Left lung (tissue), 10 donors: ENCODE data around the gene QSER1. TPM values are rescaled to one million over a fixed set of nuclear protein-coding genes. Genes with fewer than 3 reads are reported as not detected.

Source experiments
- ATAC-seq: fragments of 200-7000 bp; cut with Tn5 transposase; one replicate; pipeline ENCODE4 v1.9.1; 2020; ENCODE audit warnings: moderate library complexity
- DNase-seq, 4 donors: peaks; one replicate each; pipeline ENCODE4 v3.0.0-alpha.2; 2013 to 2020
- H3K27ac ChIP-seq, 2 donors: fragments of 200-600 bp; sonication (generic) in 1 of 2; one replicate each; pipeline versions ENCODE4 v1.5.0 to v1.8.0; 2020 to 2021
- H3K27me3 ChIP-seq, 2 donors: fragments of 200-600 bp; sonication (generic) in 1 of 2; one replicate each; pipeline versions ENCODE4 v1.5.0 to v1.8.0; 2020 to 2021
- H3K36me3 ChIP-seq, 2 donors: fragments of 200-600 bp; sonication (generic) in 1 of 2; one replicate each; pipeline versions ENCODE4 v1.5.0 to v1.8.0; 2020 to 2021
- H3K4me1 ChIP-seq, 2 donors: fragments of 200-600 bp; one replicate each; pipeline ENCODE4 v1.8.0; 2021
- H3K4me3 ChIP-seq, 2 donors: fragments of 200-600 bp; sonication (generic) in 1 of 2; one replicate each; pipeline versions ENCODE4 v1.5.0 to v1.8.0; 2020 to 2021; ENCODE audit warnings: mild to moderate bottlenecking in 1 of 2
- H3K9me3 ChIP-seq, 2 donors: fragments of 200-600 bp; sonication (generic) in 1 of 2; one replicate each; pipeline versions ENCODE4 v1.5.0 to v1.8.0; 2020 to 2021
- intact Hi-C, 2 donors: fragments of 100-400 bp; cut with DNase I; formaldehyde crosslinking; loops; one replicate each; pipeline versions ENCODE4 v1.11.2 to v1.14.2; 2022
- polyA plus RNA-seq, 6 donors: library from polyadenylated mRNA; unstranded; fragments of 120-200 nt; gene quantifications; one replicate each; pipeline ENCODE4 v1.2.1, GENCODE V29; 2013; ENCODE audit not compliant: insufficient read length in 6 of 6
- total RNA-seq, 2 donors: library from RNA; stranded (reverse); fragmentation: NEBNext Ultra II Directional; extraction: Animal tissue kit (Norgen Biotek cat#: 25700); gene quantifications; one replicate each; pipeline ENCODE4 v1.2.1, GENCODE V29; 2021
- TF ChIP-seq, protein P1 (sequence below), 2 donors: fragments of 200-600 bp; sonication (generic) in 1 of 2; IDR thresholded peaks; one replicate each; pipeline versions ENCODE4 v1.5.0 to v1.8.0; 2021; ENCODE audit warnings: antibody characterized with exemption in 2 of 2
- donor health status: DM: no; HTN: yes; CAD: no.
- donor health status: DM: no; HTN: no; CAD: no.

The QSER1 gene
- total and polyA plus RNA-seq, 8 donors = 23.4 to 47.4 (median 41.0) TPM

DNA sequence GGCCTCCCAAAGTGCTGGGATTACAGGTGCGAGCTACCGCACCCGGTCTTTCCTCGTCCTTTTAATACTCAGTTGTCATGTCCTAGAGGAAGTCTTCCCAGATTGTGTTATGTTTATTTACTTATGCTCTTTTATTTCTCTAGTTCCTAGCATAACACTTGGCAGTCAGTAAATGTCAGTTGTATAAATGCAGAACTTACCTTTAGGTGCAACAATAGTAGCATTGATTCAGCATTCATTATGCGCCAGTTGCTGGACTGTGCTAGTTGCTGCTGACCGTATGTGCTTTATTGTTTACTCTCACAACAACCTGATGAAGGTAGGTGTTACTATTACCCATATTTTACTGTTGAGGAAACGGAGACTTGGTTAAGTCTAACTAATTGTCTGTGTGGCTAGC is 20.8 kb downstream of the QSER1 start:
- no peaks in the 10 kb centered on the region for H3K27me3 ChIP-seq
- no peak overlapping the region for H3K4me3 ChIP-seq
- H3K4me1 ChIP-seq = no peaks in the 10 kb centered on the region
- no peaks in the 10 kb centered on the region for H3K36me3 ChIP-seq
- no peak overlapping the region for H3K27ac ChIP-seq
- intact Hi-C loops = no loop called here
- ATAC-seq = no peak
- DNase-seq = no peak
- H3K9me3 ChIP-seq = no peaks in the 10 kb centered on the region
- TF ChIP-seq, protein P1, sequence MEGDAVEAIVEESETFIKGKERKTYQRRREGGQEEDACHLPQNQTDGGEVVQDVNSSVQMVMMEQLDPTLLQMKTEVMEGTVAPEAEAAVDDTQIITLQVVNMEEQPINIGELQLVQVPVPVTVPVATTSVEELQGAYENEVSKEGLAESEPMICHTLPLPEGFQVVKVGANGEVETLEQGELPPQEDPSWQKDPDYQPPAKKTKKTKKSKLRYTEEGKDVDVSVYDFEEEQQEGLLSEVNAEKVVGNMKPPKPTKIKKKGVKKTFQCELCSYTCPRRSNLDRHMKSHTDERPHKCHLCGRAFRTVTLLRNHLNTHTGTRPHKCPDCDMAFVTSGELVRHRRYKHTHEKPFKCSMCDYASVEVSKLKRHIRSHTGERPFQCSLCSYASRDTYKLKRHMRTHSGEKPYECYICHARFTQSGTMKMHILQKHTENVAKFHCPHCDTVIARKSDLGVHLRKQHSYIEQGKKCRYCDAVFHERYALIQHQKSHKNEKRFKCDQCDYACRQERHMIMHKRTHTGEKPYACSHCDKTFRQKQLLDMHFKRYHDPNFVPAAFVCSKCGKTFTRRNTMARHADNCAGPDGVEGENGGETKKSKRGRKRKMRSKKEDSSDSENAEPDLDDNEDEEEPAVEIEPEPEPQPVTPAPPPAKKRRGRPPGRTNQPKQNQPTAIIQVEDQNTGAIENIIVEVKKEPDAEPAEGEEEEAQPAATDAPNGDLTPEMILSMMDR (IDR thresholded peaks at IDR 0.05) = no peak

DNA sequence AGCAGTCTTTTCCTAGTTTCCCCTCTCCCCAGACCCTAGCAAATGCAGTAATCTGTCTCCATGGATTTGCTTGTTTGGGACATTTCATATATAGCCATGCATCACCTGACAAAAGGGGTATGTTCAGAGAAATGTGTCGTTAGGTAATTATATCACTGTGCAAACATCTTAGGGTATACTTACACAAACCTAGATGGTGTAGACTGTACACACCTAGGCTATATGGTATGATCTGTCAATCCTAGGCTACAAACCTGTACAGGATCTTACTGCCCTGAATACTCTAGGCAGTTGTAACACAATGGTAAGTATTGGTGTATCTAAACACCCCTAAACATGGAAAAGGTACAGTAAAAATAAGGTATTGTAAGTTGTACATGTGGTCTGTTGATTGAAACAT is 23.8 kb downstream of the QSER1 start:
- Histone ChIP-seq H3K4me1 (no peaks in the 10 kb centered on the region), H3K4me3 (no peak overlapping the region), H3K27me3 (no peaks in the 10 kb centered on the region), H3K36me3 (no peaks in the 10 kb centered on the region), H3K27ac (no peak overlapping the region), H3K9me3 (no peaks in the 10 kb centered on the region)
- intact Hi-C loops = no loop called here
- DNase-seq (no peak), ATAC-seq (no peak)
- TF ChIP-seq, protein P1 (IDR thresholded peaks at IDR 0.05) = no peak

DNA sequence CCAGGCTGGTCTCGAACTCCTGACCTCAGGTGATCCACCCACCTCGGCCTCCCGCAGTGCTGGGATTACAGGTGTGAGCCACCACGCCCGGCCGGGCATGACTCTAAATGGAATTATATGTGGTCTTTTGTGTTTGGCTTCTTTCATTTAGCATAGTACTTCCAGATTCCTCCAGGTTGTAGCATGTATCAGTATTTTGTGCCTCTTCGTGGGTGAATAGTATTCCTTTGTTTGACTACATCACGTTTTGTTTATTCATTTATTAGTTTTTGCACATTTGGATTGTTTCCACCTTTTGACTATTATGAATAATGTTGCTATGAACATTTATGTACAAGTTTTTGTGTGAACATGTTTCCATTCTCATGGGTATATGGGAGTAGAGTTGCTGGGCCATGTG is 24.4 kb downstream of the QSER1 start:
- H3K27ac ChIP-seq = no peak overlapping the region
- TF ChIP-seq, protein P1 (IDR thresholded peaks at IDR 0.05) = no peak
- ATAC-seq (no peak), DNase-seq (no peak)
- H3K4me3 ChIP-seq = no peak overlapping the region
- no peaks in the 10 kb centered on the region for H3K27me3 ChIP-seq
- H3K9me3 ChIP-seq = no peaks in the 10 kb centered on the region
- intact Hi-C loops = no loop called here
- H3K4me1 ChIP-seq = no peaks in the 10 kb centered on the region
- H3K36me3 ChIP-seq = no peaks in the 10 kb centered on the region

DNA sequence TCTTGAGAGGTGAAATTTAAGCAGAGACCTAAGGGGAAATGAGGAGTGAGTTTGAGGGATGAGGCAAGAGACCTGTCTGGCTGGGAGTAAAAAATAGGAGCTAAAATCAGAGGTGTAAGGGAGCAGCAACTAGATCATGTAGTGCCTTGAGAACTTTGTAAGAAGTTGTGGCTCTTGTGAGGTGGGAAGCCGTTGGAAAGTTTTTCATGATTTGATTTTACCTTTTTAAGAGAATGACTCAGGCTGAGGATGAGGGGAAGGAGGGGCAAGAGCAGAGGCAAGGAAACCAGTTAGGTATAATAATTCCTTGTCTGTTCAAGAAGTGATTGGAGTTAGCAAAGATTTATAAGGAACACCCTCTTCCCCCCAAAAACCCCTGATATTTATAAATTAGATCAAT is 25.8 kb downstream of the QSER1 start:
- TF ChIP-seq, protein P1 (IDR thresholded peaks at IDR 0.05) = no peak

DNA sequence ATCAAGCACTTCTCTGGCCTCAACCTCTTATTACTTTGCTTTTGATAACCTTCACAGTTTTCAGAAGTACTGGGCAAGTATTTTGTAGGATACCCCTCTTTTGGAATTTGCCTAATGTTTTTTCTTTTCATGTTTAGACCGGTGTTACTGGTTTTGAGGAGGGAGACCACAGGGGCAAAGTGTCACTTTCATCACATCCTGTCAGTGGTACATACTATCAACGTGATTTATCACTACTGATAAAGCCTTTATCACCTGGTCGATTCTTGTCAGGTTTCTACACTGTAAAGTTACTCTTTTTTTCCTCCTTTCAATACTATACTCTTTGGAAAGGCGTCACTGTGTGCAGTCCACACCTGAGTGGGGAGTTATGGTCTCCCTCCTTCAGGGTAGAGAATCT is 26.7 kb downstream of the QSER1 start:
- H3K4me1 ChIP-seq = no peaks in the 10 kb centered on the region
- no peak for ATAC-seq
- TF ChIP-seq, protein P1 (IDR thresholded peaks at IDR 0.05) = no peak
- intact Hi-C loops = no loop called here
- no peaks in the 10 kb centered on the region for H3K9me3 ChIP-seq
- no peaks in the 10 kb centered on the region for H3K36me3 ChIP-seq
- no peak overlapping the region for H3K4me3 ChIP-seq
- H3K27ac ChIP-seq = no peak overlapping the region
- DNase-seq = no peak
- no peaks in the 10 kb centered on the region for H3K27me3 ChIP-seq

More for the DNA sequence above, 25.8 kb downstream of the QSER1 start:
- no peak for DNase-seq
- Histone ChIP-seq H3K4me3 (no peak overlapping the region), H3K36me3 (no peaks in the 10 kb centered on the region), H3K4me1 (no peaks in the 10 kb centered on the region), H3K9me3 (no peaks in the 10 kb centered on the region), H3K27ac (no peak overlapping the region), H3K27me3 (no peaks in the 10 kb centered on the region)
- ATAC-seq = peak; percentile 35
- intact Hi-C loops = no loop called here
